Subcutaneous abdominal adipose tissue (tissue), 5 donors: ENCODE results near the gene ACTG1.

Experiments
- H3K27ac ChIP-seq: one replicate; pipeline ENCODE4 v1.7.0; 2013; ENCODE audit warnings: low read depth, mild to moderate bottlenecking, inconsistent platforms, low read length, moderate library complexity
- H3K27me3 ChIP-seq, 5 donors: one replicate each; pipeline ENCODE4 v1.7.0; 2013; ENCODE audit warnings: low read length in 5 of 5, inconsistent platforms in 1 of 5; ENCODE audit not compliant: control insufficient read depth in 5 of 5, insufficient read depth in 4 of 5
- H3K36me3 ChIP-seq, 5 donors: one replicate each; pipeline ENCODE4 v1.7.0; 2013; ENCODE audit warnings: low read length in 5 of 5; ENCODE audit not compliant: control insufficient read depth in 5 of 5, insufficient read depth in 5 of 5
- H3K4me1 ChIP-seq, 5 donors: one replicate each; pipeline ENCODE4 v1.7.0; 2013; ENCODE audit warnings: low read length in 5 of 5, mild to moderate bottlenecking in 3 of 5, moderate library complexity in 1 of 5; ENCODE audit not compliant: control insufficient read depth in 5 of 5, insufficient read depth in 5 of 5
- H3K4me3 ChIP-seq, 5 donors: one replicate each; pipeline ENCODE4 v1.7.0; 2013; ENCODE audit warnings: low read length in 5 of 5, low read depth in 1 of 5
- H3K9ac ChIP-seq, 5 donors: one replicate each; pipeline ENCODE4 v1.7.0; 2013; ENCODE audit warnings: low read length in 5 of 5, mild to moderate bottlenecking in 4 of 5, moderate library complexity in 3 of 5
- H3K9me3 ChIP-seq, 5 donors: one replicate each; pipeline ENCODE4 v1.7.0; 2013; ENCODE audit warnings: low read length in 5 of 5; ENCODE audit not compliant: control insufficient read depth in 5 of 5
- donor health status: healthy.
- donor health status: healthy.
- donor health status: healthy.
- donor health status: healthy.
- donor health status: healthy.

Gene ACTG1

DNA sequence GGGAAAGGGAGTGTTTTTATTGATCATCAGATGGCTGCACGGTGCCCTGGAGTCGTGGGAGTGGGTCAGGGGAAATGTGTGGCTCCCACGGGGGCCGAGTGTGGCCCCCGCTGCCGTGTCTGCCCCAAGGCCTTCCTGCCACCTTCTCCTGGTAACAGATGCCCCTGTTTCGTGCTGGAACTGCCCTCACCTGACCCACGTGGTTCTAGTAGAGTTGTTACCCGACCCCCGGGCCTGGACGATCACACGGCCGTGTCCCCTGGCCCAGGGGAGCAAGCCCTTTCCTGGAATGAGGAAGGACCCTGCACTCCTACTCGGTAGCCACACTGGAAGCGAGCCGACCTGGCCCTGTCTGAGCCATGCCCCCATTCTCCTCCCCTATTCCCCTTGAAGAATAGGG is 37.6 kb downstream of the ACTG1 start:
- H3K36me3 ChIP-seq, result no peaks in the 10 kb centered on the region
- peaks cover 0 to 19% (median 16%) of the 10 kb centered on the region in 5 donors for H3K4me1 ChIP-seq
- H3K4me3 ChIP-seq, result no peak overlapping the region
- H3K9me3 ChIP-seq, result peaks cover 0 to 4% (median 2%) of the 10 kb centered on the region in 5 donors
- no peaks in the 10 kb centered on the region for H3K27me3 ChIP-seq
- H3K27ac ChIP-seq, result no peak overlapping the region
- no peak overlapping the region for H3K9ac ChIP-seq

DNA sequence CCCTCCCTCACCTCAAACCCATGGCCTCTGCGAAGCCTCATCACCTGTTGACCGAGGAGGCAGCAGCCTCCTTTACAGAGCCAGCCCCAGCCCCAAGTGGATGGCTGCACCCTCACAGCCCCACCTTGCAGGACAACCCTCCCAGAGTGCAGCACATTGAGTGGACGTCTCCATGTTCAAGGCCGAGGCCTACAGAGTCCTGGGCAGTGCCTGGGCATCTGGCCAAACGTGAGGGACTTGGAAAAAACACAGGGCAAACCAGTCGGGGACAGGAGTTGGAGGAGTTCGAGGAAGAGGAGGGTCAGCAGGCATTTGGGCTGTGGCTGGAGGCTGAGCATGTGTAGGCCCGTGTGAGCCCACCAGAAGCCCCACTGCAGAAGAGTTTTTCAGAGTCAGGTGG is 39.6 kb downstream of the ACTG1 start:
- H3K4me1 ChIP-seq, result peaks cover 0 to 15% (median 13%) of the 10 kb centered on the region in 5 donors
- peaks cover 0 to 4% (median 2%) of the 10 kb centered on the region in 5 donors for H3K9me3 ChIP-seq
- no peaks in the 10 kb centered on the region for H3K36me3 ChIP-seq
- H3K4me3 ChIP-seq, result no peak overlapping the region
- no peak overlapping the region for H3K27ac ChIP-seq
- no peaks in the 10 kb centered on the region for H3K27me3 ChIP-seq
- no peak overlapping the region for H3K9ac ChIP-seq

DNA sequence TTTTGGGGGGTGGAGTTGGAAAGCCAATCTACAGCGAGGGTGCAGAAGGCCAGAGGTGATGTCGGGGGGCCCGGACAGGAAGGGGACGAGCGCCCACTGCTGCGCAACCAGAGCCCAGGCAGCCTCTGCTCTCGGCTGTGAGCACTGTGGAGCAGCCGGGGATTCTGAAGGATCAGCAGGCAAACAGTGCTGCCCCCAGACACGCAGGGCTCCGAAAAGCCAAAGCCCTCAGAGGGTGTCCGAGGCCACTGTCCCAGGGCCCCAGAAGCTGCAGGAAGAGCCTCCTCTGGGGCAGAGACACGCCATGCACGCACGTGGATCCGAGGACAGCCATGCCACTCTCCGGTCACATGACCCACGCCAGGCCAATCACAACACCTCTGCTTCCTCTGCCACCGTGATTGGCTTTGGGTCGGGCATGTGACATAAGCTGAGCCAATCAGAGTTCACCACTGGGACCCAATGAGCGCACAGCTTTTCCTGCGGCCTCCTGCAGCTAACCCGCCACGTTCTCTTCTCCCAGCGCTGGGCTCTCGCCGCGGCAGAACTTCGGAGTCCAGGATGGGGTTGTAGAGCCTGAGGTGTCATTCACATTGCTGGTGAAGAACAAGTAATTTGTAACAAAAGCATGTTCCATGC is 40.7 kb downstream of the ACTG1 start:
- Histone ChIP-seq H3K4me3 (peak overlapping the region in 4 of 5 donors; percentile 42 to 59 (median 47)), H3K27me3 (no peaks in the 10 kb centered on the region), H3K36me3 (no peaks in the 10 kb centered on the region), H3K27ac (peak overlapping the region; percentile 69), H3K9ac (peak overlapping the region in 1 of 5 donors; percentile 19), H3K9me3 (peaks cover 0 to 4% (median 2%) of the 10 kb centered on the region in 5 donors), H3K4me1 (peaks cover 0 to 19% (median 13%) of the 10 kb centered on the region in 5 donors)

- Histone ChIP-seq H3K9ac (peak overlapping the region in 3 of 5 donors; percentile 0 to 28 (median 19)), H3K4me3 (peak overlapping the region in 2 of 5 donors; percentile 51 to 59), H3K4me1 (peaks cover 0 to 22% (median 15%) of the 10 kb centered on the region in 5 donors), H3K9me3 (no peaks in the 10 kb centered on the region), H3K27ac (peak overlapping the region; percentile 69), H3K36me3 (no peaks in the 10 kb centered on the region), H3K27me3 (no peaks in the 10 kb centered on the region)
Observed at GRCh38 chr17:81470944-81471817, 41.4 kb downstream of the ACTG1 start.

DNA sequence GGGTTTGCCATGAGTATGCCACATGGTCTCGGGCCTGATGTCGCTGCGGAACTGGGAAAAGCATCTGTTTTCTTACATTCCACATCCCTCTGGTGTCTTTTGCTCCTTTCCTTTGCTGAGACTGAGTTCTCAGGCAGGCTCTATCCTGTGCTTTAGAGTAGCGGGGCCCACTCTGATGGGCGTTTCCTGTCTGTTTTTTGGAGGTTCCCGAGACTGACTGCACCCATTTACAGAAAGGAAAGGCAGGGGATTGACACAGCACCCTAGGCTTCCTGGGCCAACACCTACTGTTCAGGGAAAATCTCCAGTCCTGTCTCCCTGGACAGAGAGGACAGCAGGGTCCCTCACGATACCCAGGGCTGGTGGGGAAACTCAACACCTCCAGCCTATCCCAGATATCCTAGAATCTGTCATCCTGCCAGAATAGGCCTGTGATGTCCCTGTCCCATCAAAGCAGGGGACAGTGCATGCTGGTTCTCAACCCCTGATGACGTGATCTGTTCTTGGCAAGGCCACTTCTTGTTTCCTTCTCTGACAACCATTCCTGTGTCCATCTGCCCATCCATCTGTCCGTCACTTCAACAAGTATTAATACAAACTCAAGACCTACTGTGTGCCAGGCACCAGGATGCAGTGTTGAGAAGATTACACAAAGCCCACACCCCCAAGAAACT is 42.2 kb downstream of the ACTG1 start:
- Histone ChIP-seq H3K27me3 (no peaks in the 10 kb centered on the region), H3K9ac (peak overlapping the region in 1 of 5 donors; percentile 28), H3K4me1 (peaks cover 0 to 22% (median 15%) of the 10 kb centered on the region in 5 donors), H3K36me3 (no peaks in the 10 kb centered on the region), H3K9me3 (no peaks in the 10 kb centered on the region), H3K4me3 (no peak overlapping the region), H3K27ac (no peak overlapping the region)

- H3K4me1 ChIP-seq, result peaks cover 0 to 22% (median 15%) of the 10 kb centered on the region in 5 donors
- no peaks in the 10 kb centered on the region for H3K27me3 ChIP-seq
- H3K4me3 ChIP-seq, result no peak overlapping the region
- H3K27ac ChIP-seq, result no peak overlapping the region
- no peak overlapping the region for H3K9ac ChIP-seq
- no peaks in the 10 kb centered on the region for H3K36me3 ChIP-seq
- H3K9me3 ChIP-seq, result no peaks in the 10 kb centered on the region
Observed at GRCh38 chr17:81469266-81469665, 43.3 kb downstream of the ACTG1 start.

DNA sequence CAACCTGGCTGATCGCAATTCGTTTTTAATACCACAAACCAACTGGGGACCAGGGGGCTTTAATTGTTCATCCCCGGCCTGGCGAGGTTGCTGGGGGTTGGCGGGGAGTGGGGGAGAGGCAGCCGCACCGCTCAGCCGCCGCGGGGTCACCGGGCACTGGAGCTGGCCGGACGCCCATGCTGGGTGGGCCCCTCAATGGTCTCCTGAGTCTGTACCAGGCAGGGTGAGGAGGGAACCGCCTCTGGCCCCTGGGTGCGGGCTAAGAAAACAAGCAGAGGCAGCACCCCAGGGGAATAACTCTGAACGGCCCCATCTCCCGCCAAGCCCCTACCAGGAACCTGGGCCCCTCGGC is 43.9 kb downstream of the ACTG1 start:
- no peak overlapping the region for H3K27ac ChIP-seq
- no peak overlapping the region for H3K9ac ChIP-seq
- peaks cover 0 to 5% (median 2%) of the 10 kb centered on the region in 5 donors for H3K36me3 ChIP-seq
- H3K9me3 ChIP-seq, result no peaks in the 10 kb centered on the region
- H3K4me1 ChIP-seq, result peaks cover 0 to 22% (median 15%) of the 10 kb centered on the region in 5 donors
- no peaks in the 10 kb centered on the region for H3K27me3 ChIP-seq
- no peak overlapping the region for H3K4me3 ChIP-seq

GRCh38 chr17:81468111-81468769 is 44.4 kb downstream of the ACTG1 start:
- Histone ChIP-seq H3K36me3 (peaks cover 0 to 10% (median 6%) of the 10 kb centered on the region in 5 donors), H3K4me1 (peaks cover 0 to 22% (median 15%) of the 10 kb centered on the region in 5 donors), H3K27ac (no peak overlapping the region), H3K9ac (no peak overlapping the region), H3K9me3 (no peaks in the 10 kb centered on the region), H3K4me3 (no peak overlapping the region), H3K27me3 (no peaks in the 10 kb centered on the region)

DNA sequence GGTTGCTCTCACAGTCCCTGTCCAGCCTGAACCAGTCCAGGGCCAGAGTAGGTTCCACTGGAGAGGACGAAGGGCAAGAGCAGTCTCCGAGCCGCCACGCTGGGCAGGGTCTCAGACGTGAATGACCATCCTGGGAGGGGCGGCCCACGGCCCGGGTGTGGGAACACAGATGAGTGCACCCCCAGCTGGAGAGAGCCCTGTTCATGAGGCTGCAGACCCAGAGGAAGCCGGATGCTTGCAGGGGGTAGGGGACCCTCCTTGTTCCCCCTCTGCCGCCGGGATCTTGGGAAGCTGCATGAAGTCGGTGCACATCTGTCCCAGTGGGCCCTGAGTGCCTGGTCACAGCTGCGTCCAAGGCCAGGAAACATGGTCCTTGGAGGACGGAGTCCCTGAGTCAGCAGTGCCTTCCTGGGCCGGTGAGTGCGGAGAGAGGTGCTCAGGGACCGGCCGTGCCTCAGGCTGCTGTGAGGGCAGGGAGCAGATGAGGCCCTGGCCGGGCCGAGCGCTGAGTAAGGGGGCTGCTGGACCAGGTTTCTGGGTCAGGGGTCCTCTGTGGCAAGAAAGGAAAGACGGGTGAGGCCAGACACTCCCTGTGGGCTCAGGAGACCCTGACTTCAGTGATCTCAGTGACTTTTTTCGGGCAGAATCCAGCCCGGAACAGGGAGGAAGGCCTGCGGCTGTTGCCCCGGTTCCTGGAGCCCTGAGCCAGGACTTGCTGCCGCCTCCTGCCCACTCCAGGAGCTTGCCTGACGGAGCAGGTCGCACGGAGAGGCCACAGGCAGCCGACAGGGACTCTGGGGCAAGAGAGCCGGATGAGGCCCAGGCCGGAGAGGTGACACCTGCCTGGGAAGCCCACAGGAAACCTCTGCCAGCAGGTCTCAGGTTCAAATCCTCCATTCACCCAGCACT is 45.8 kb downstream of the ACTG1 start:
- peaks cover 0 to 24% (median 18%) of the 10 kb centered on the region in 5 donors for H3K36me3 ChIP-seq
- H3K27ac ChIP-seq, result peak overlapping the region; percentile 30
- no peak overlapping the region for H3K9ac ChIP-seq
- peaks cover 0 to 15% (median 7%) of the 10 kb centered on the region in 5 donors for H3K4me1 ChIP-seq
- no peaks in the 10 kb centered on the region for H3K27me3 ChIP-seq
- no peaks in the 10 kb centered on the region for H3K9me3 ChIP-seq
- H3K4me3 ChIP-seq, result no peak overlapping the region
